Measurements from ENCODE around the gene LENG9.

LENG9 gene

GRCh38 chr19:54439174-54439851, 24.3 kb downstream of the LENG9 start:
- DNase-seq (ENCODE audit: low spot score), result peak; percentile 61

- no peak for DNase-seq (ENCODE audit: low spot score)
These were observed 26.8 kb downstream of the LENG9 start for GRCh38 chr19:54436628-54437252.

- no peak for DNase-seq (ENCODE audit: low spot score)
These were observed 27.5 kb downstream of the LENG9 start for GRCh38 chr19:54436031-54436523.

GRCh38 chr19:54435551-54436016, 28.0 kb downstream of the LENG9 start:
- DNase-seq (ENCODE audit: low spot score), result no peak

- DNase-seq (ENCODE audit: low spot score), result no peak
These were observed 28.7 kb downstream of the LENG9 start for GRCh38 chr19:54434873-54435214.

GRCh38 chr19:54434112-54434872, 29.3 kb downstream of the LENG9 start:
- DNase-seq (ENCODE audit: low spot score), result no peak

- DNase-seq (ENCODE audit: low spot score), result no peak
These were observed 29.9 kb downstream of the LENG9 start for GRCh38 chr19:54433697-54434096.

GRCh38 chr19:54432144-54432738, 31.3 kb downstream of the LENG9 start:
- DNase-seq (ENCODE audit: low spot score), result no peak

GRCh38 chr19:54431255-54431838, 32.2 kb downstream of the LENG9 start:
- DNase-seq (ENCODE audit: low spot score), result no peak

GRCh38 chr19:54430306-54431254, 33.0 kb downstream of the LENG9 start:
- DNase-seq (ENCODE audit: low spot score), result peak; percentile 58

- no peak for DNase-seq (ENCODE audit: low spot score)
These were observed 33.9 kb downstream of the LENG9 start for GRCh38 chr19:54429545-54430227.

GRCh38 chr19:54429176-54429495, 34.4 kb downstream of the LENG9 start:
- no peak for DNase-seq (ENCODE audit: low spot score)

GRCh38 chr19:54428323-54429175, 35.0 kb downstream of the LENG9 start:
- DNase-seq (ENCODE audit: low spot score), result no peak

GRCh38 chr19:54427586-54427985, 36.0 kb downstream of the LENG9 start:
- no peak for DNase-seq (ENCODE audit: low spot score)

- no peak for DNase-seq (ENCODE audit: low spot score)
These were observed 37.2 kb downstream of the LENG9 start for GRCh38 chr19:54426291-54426931.

- no peak for DNase-seq (ENCODE audit: low spot score)
These were observed 38.2 kb downstream of the LENG9 start for GRCh38 chr19:54425382-54425723.

GRCh38 chr19:54424660-54425381, 38.8 kb downstream of the LENG9 start:
- no peak for DNase-seq (ENCODE audit: low spot score)

GRCh38 chr19:54424201-54424600, 39.4 kb downstream of the LENG9 start:
- DNase-seq (ENCODE audit: low spot score), result no peak

- DNase-seq (ENCODE audit: low spot score), result no peak
These were observed 41.4 kb downstream of the LENG9 start for GRCh38 chr19:54422136-54422535.

All from NAMALWA (cell line).